ENCODE data around the gene IGLL5.

The IGLL5 gene

GRCh38 chr22:22843848-22844247, 43.8 kb upstream of the IGLL5 start:
- no peak for TF ChIP-seq CTCF (IDR thresholded peaks at IDR 0.05; ENCODE audit: borderline replicate concordance, insufficient read depth, low read depth, low read length)
- H3K4me3 ChIP-seq (ENCODE audit: low read depth, low read length), result no peak overlapping the region

- H3K4me3 ChIP-seq (ENCODE audit: low read depth, low read length), result no peak overlapping the region
- no peak for TF ChIP-seq CTCF (IDR thresholded peaks at IDR 0.05; ENCODE audit: borderline replicate concordance, insufficient read depth, low read depth, low read length)
Observed at GRCh38 chr22:22847241-22847640, 40.4 kb upstream of the IGLL5 start.

DNA sequence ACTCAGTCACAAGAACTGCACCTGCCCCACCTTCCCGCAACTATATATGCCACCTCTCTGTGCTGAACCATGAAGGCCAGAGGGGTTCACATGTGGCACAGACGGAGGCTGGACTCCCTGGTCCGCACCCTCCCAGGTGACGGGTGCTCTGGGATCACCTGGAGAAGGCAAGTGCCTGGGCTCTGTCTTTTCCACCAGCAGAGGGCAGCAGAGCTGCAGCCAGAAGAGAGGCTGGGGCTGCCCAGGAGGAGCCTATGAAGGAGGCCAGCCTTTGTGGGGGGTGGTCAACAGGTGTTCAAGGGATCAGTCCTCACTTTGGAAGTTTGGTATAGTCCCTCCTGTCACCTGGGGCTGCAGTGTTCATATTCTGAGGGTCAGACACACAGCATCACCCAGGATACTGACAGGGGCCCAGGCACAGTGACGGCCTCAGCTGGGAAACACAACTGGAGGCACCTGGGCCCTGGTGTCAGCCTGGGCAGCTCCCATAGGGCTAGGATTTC, 39.2 kb upstream of the IGLL5 start:
- H3K4me3 ChIP-seq (ENCODE audit: low read depth, low read length), result no peak overlapping the region
- peak; percentile 91 for TF ChIP-seq CTCF (IDR thresholded peaks at IDR 0.05; ENCODE audit: borderline replicate concordance, insufficient read depth, low read depth, low read length)

DNA sequence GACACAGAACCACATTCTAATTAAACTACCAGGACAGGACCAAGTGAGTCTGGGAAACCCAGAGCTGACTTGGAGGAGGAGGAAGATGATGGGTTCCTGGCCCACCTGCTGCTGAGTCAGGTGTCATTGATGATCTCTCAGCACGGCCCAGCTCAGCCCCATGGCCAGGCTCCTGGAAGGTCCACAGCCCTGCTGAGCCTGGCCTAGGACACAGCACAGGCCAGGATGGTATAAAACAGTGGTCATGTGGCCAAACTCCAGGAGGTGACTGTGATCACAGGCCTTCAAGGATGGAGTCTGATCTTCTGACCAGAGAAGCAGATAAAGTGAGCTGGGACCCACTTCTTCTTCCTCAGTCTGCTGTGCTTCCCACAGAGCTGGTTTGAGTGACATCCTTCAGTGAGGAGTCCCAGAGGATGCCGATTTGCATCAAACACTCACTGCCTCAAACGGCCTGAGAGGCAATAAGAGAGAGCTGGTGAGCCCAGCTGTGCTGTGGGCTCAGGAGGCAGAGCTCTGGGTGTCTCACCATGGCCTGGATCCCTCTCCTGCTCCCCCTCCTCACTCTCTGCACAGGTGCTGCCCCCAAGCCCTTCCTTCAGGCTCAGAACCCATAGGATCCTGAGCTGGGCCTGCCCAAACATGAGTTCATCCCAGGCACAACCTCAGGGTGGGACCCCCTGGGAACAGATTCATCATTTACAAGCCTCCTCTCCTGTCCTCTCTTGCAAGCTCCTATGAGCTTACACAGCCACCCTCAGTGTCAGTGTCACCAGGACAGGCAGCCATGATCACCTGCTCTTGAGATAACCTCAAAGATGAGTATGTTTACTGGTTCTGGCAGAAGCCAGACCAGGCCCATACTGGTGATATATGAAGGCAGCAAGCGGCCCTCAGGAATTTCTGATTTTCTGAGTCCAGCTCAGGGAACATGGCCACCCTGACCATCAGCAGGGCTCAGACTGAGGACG, 37.7 kb upstream of the IGLL5 start:
- no peak for TF ChIP-seq CTCF (IDR thresholded peaks at IDR 0.05; ENCODE audit: borderline replicate concordance, insufficient read depth, low read depth, low read length)
- no peak overlapping the region for H3K4me3 ChIP-seq (ENCODE audit: low read depth, low read length)

- H3K4me3 ChIP-seq (ENCODE audit: low read depth, low read length), result no peak overlapping the region
- TF ChIP-seq CTCF (IDR thresholded peaks at IDR 0.05; ENCODE audit: borderline replicate concordance, insufficient read depth, low read depth, low read length), result no peak
Observed at GRCh38 chr22:22851969-22852368, 35.6 kb upstream of the IGLL5 start.

DNA sequence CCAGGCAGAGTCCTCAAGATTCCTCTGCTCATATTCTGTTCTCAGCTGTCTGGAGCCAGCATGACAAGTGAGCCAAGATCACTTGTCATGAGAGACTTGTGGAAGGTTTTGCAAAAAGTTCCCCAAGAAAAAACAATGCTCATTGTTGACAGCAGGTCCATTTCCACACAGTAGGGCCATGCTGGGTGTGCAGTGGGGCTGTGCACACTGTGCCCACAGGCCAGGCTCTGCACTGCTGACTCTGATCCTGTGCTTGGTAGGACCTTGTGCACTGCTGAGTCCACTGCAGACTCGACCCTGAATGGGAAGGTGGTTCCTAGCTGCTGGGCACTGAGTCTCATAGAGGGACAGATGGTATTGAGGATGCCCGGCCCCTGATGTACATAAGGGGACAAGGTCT, 33.9 kb upstream of the IGLL5 start:
- TF ChIP-seq CTCF (IDR thresholded peaks at IDR 0.05; ENCODE audit: borderline replicate concordance, insufficient read depth, low read depth, low read length), result no peak
- H3K4me3 ChIP-seq (ENCODE audit: low read depth, low read length), result no peak overlapping the region

- no peak for TF ChIP-seq CTCF (IDR thresholded peaks at IDR 0.05; ENCODE audit: borderline replicate concordance, insufficient read depth, low read depth, low read length)
- no peak overlapping the region for H3K4me3 ChIP-seq (ENCODE audit: low read depth, low read length)
Observed at GRCh38 chr22:22854466-22854865, 33.1 kb upstream of the IGLL5 start.

Measured in GM12875 (cell line).